K562 (cell line): ENCODE data around the gene AIFM3. TPM values are rescaled to one million over a fixed set of nuclear protein-coding genes. Genes with fewer than 3 reads are reported as not detected.

ENCODE experiments used
- CBFA2T3 ChIP-seq: fragments of 450-650 bp; IDR thresholded peaks from 2 replicates; pipeline ENCODE4 v1.6.1; 2017
- CBX3 ChIP-seq, 2 experiments: IDR thresholded peaks; 1 replicate in 1 of 2; 2 replicates in 1 of 2; pipeline ENCODE4 v1.6.1; 2012; ENCODE audit warnings: inconsistent platforms in 2 of 2, low read length in 2 of 2, borderline replicate concordance in 1 of 2, control low read depth in 1 of 2
- CHD7 ChIP-seq: fragments of 200-600 bp; sonication (generic); IDR thresholded peaks from one replicate; pipeline ENCODE4 v1.6.1; 2012; ENCODE audit warnings: mild to moderate bottlenecking, low read depth, low read length, inconsistent platforms
- DIDO1 ChIP-seq: fragments of 450-650 bp; IDR thresholded peaks from 2 replicates; pipeline ENCODE4 v1.6.1; 2016; ENCODE audit warnings: low read depth, missing biosample characterization, missing genetic modification characterization
- E2F3 ChIP-seq: fragments of 250-450 bp; sonication (Bioruptor Pico); IDR thresholded peaks from 2 replicates; pipeline ENCODE4 v1.4.0; 2020; ENCODE audit warnings: mild to moderate bottlenecking
- MAFK ChIP-seq: IDR thresholded peaks from 2 replicates; pipeline ENCODE4 v1.6.1; 2011; ENCODE audit warnings: low read length, improper control_type of control experiment
- NR2F6 ChIP-seq: fragments of 450-650 bp; formaldehyde crosslinking; IDR thresholded peaks from 2 replicates; pipeline ENCODE4 v1.4.0; 2020; ENCODE audit warnings: mild to moderate bottlenecking
- TSC22D4 ChIP-seq: fragments of 450-650 bp; IDR thresholded peaks from 2 replicates; pipeline ENCODE4 v1.6.1; 2016; ENCODE audit warnings: missing genetic modification characterization, missing biosample characterization, control low read depth
- ZC3H8 ChIP-seq: fragments of 450-650 bp; IDR thresholded peaks from 2 replicates; pipeline ENCODE4 v1.6.1; 2017
- ZHX1 ChIP-seq: fragments of 150-350 bp; conservative IDR thresholded peaks from 2 replicates; pipeline ENCODE4 v1.6.1; 2014; ENCODE audit warnings: low read length
- ZKSCAN1 ChIP-seq: fragments of 150-350 bp; IDR thresholded peaks from 2 replicates; pipeline ENCODE4 v1.6.1; 2016; ENCODE audit warnings: low read depth, low read length
- ZNF232 ChIP-seq: sonication (generic); formaldehyde crosslinking; IDR thresholded peaks from 2 replicates; pipeline ENCODE4 v1.8.0; 2022; ENCODE audit warnings: mild to moderate bottlenecking, missing genetic modification reagents
- ZNF764 ChIP-seq: fragments of 250-450 bp; sonication (Bioruptor Pico); IDR thresholded peaks from 2 replicates; pipeline ENCODE4 v1.4.0; 2020; ENCODE audit warnings: low read depth, mild to moderate bottlenecking, moderate library complexity
- polyA plus RNA-seq, 8 experiments: library from polyadenylated mRNA; depleted of rRNA in 4 of 8; stranded (reverse) in 5 of 8; unstranded in 3 of 8; fragments of >200 nt; fragmentation: Nextera tagmentation in 2 of 8; fragmentation: Illumina TruSeq in 1 of 8; extraction: Ambion mirVana in 2 of 8; extraction: Trizol in 1 of 8; gene quantifications; 2 replicates each; pipeline versions ENCODE4 v1.2.1 to v1.2.3, GENCODE V29; 2011 to 2014; ENCODE audit warnings: inconsistent platforms in 1 of 8, missing spikeins in 1 of 8
- total RNA-seq, 7 experiments: library from RNA; depleted of rRNA in 6 of 7; stranded (reverse); fragments of >200 nt in 6 of 7; fragmentation: Illumina TruSeq in 2 of 7; extraction: Trizol in 2 of 7; gene quantifications; 2 replicates each; pipeline versions ENCODE4 v1.2.1 to v1.2.3, GENCODE V29; 2011 to 2021; ENCODE audit warnings: low replicate concordance in 1 of 7

AIFM3 gene
- total and polyA plus RNA-seq, 9 of the 15 experiments (the other 6 are each of a cell fraction or from before 2014, with no cell fraction given), result 0.03 to 0.20 (median 0.07) TPM; not detected in 1

- TF ChIP-seq TSC22D4 (peak; percentile 39; the same call in 1 of the 2 replicates), ZC3H8 (no peak), ZKSCAN1 (0 out of 2 replicates have a peak, but pooled peaks have one; percentile 9), DIDO1 (tag) (no peak), CBX3 (IDR thresholded peaks at IDR 0.05; ENCODE audit: borderline replicate concordance in 1 of 2, low read length in 2 of 2) (no peak), ZNF232 (CRISPR knock-in tag) (no peak), ZNF764 (peak; percentile 81), NR2F6 (CRISPR knock-in tag) (0 out of 2 replicates have a peak, but pooled peaks have one; percentile 15), CBFA2T3 (no peak), E2F3 (CRISPR knock-in tag) (0 out of 2 replicates have a peak, but pooled peaks have one; percentile 48), ZHX1 (no peak), MAFK (peak; percentile 5; the same call in 1 of the 2 replicates), CHD7 (no peak)
These were observed 53.9 kb downstream of the AIFM3 start (continued) for GRCh38 chr22:21020802-21021429.
